ENCODE data around the gene CBX2. TPM values are rescaled to one million over a fixed set of nuclear protein-coding genes. Genes with fewer than 3 reads are reported as not detected.

Gene CBX2
- total RNA-seq, 4 donors from 2014 or later, result 0.81 to 2.5 (median 2.0) TPM

DNA sequence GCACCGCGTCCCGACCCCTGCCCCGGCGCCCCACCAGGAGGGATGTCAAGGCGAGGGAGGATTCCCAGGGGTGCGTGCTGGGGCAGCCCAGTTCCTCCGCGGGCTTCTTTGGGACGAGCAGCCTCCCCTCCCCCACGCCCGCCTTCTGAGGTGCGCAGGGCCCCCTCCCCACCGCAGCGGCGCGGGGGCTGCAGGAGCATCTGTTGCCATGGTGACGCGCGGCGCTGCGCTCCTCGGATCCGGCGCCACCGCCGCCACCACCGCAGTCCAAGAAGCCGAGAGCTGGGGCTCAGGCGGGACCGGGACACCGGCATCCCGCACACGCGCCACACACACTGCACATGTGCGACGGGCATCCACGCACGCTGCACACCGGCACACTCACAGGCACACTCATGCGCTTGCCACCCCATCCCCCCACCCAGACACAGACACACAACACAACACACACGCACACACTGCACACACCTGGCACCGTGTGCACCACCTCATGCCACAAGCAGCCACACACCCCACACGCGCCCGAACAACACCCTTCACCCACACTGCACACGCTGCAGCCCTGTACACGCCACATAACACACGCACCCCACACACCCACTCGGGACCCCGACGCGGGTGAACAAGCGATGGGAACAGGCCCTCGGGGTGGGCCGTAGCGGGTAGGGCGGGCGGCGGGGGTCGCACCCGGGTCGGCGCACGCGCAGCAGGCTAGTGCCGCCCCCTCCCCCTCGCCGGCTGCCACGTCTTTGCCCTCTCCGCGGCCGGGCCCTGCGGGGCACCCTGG, 30.2 kb upstream of the CBX2 start:
- Histone ChIP-seq H3K4me3 (no peak overlapping the region), H3K27ac (no peak overlapping the region), H3K27me3 (peaks cover 90% of the 10 kb centered on the region), H3K9me3 (no peaks in the 10 kb centered on the region), H3K36me3 (no peaks in the 10 kb centered on the region), H3K4me1 (peaks cover 0 to 17% (median 3%) of the 10 kb centered on the region in 3 donors)
- TF ChIP-seq EP300 (IDR thresholded peaks at IDR 0.05), result no peak
- no peak for TF ChIP-seq POLR2A (IDR thresholded peaks at IDR 0.05)
- TF ChIP-seq POLR2AphosphoS5 (IDR thresholded peaks at IDR 0.05), result no peak
- TF ChIP-seq, protein P1, sequence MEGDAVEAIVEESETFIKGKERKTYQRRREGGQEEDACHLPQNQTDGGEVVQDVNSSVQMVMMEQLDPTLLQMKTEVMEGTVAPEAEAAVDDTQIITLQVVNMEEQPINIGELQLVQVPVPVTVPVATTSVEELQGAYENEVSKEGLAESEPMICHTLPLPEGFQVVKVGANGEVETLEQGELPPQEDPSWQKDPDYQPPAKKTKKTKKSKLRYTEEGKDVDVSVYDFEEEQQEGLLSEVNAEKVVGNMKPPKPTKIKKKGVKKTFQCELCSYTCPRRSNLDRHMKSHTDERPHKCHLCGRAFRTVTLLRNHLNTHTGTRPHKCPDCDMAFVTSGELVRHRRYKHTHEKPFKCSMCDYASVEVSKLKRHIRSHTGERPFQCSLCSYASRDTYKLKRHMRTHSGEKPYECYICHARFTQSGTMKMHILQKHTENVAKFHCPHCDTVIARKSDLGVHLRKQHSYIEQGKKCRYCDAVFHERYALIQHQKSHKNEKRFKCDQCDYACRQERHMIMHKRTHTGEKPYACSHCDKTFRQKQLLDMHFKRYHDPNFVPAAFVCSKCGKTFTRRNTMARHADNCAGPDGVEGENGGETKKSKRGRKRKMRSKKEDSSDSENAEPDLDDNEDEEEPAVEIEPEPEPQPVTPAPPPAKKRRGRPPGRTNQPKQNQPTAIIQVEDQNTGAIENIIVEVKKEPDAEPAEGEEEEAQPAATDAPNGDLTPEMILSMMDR (IDR thresholded peaks at IDR 0.05), result no peak
- no peak for ATAC-seq
- no CpG with 5 or more reads among the region's 74 CpGs for WGBS, 2 donors (ENCODE audit: low coverage in 1 of 2)

DNA sequence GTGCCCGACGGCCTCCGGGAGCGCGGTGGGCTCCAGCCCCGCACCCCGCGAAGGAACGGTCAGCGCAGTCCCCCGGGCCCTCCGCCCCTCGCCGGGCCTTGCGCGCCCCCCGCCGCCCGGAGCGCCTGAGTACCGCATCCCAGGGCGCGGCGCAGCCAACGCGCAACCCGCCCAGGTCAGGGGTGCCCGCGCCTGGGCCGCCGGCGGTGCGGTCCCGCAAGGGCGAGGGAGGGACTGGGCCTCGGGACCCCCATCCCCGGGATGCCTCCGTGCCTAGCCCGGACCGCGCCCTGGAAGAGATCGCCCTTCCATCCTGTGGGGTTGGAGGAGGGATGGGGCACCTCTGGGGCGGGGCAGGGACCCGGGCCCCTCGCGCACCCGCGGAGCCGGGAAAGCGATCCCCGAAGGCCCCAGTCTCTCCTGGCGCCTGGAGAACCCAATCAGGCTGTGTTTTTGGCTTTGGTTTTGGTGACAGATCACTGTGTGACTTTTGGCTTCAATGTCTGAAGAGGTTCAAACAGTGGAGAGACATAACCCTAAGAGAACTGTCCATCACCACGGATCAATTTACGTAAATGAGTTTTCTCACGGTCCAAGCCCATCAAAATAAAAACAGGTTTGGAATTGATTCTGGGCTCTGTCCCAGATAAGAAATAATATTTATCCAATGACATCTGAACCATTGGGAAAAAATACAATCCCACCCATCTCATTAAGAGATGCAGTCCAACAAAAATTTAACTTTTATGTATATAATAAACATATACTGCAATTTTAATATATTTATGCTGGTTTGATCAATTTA, 29.5 kb upstream of the CBX2 start:
- no peaks in the 10 kb centered on the region for H3K9me3 ChIP-seq
- TF ChIP-seq, protein P1 (IDR thresholded peaks at IDR 0.05), result no peak
- no peak for TF ChIP-seq EP300 (IDR thresholded peaks at IDR 0.05)
- no peak for TF ChIP-seq POLR2A (IDR thresholded peaks at IDR 0.05)
- TF ChIP-seq POLR2AphosphoS5 (IDR thresholded peaks at IDR 0.05), result no peak
- H3K4me3 ChIP-seq, result no peak overlapping the region
- H3K27ac ChIP-seq, result no peak overlapping the region
- no peak for ATAC-seq
- no peaks in the 10 kb centered on the region for H3K36me3 ChIP-seq
- whole genome bisulfite sequencing, 2 donors (ENCODE audit: low coverage in 1 of 2), result 0 to 15% methylated on average over 1 to 2 of the region's 55 CpGs
- H3K27me3 ChIP-seq, result peaks cover 90% of the 10 kb centered on the region
- H3K4me1 ChIP-seq, result peaks cover 0 to 17% (median 3%) of the 10 kb centered on the region in 3 donors

DNA sequence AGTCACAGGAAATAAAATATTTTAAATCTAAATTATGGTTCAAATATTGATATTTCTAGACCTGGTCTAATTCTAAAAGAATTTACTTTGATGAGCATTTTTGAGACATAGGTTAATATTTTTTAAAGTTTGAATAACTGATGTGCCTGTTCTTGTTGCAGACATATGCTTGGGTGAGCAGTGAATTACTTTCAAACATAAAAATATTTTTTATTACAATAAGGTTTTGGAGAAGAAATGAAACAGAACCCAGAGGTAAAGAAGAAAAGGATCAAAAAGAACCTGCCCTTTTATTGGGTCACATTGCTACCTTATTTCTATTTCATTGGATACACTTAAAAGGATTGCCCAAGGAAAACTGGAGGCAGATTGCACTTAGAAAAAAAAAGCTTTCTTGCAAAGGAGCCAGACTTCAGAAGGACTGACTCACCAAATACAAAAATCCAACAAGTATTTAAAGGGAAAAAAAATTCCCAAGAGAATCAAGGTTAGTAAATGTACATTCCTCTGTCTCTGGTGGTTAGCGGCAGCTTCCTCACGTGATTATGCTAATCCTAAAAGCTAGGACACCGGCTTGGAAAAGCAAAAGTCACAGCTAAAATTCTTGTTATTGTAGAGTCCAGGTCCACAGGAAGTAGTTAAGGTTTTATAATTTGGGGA, 28.7 kb upstream of the CBX2 start:
- Histone ChIP-seq H3K27me3 (peaks cover 92% of the 10 kb centered on the region), H3K9me3 (no peaks in the 10 kb centered on the region), H3K27ac (no peak overlapping the region), H3K4me1 (peaks cover 0 to 17% (median 3%) of the 10 kb centered on the region in 3 donors), H3K4me3 (no peak overlapping the region), H3K36me3 (no peaks in the 10 kb centered on the region)
- WGBS, 2 donors (ENCODE audit: low coverage in 1 of 2), result 59 to 67% methylated on average over 3 of the region's 3 CpGs
- no peak for ATAC-seq
- TF ChIP-seq, protein P1 (IDR thresholded peaks at IDR 0.05), result no peak
- no peak for TF ChIP-seq POLR2AphosphoS5 (IDR thresholded peaks at IDR 0.05)
- no peak for TF ChIP-seq POLR2A (IDR thresholded peaks at IDR 0.05)
- no peak for TF ChIP-seq EP300 (IDR thresholded peaks at IDR 0.05)

DNA sequence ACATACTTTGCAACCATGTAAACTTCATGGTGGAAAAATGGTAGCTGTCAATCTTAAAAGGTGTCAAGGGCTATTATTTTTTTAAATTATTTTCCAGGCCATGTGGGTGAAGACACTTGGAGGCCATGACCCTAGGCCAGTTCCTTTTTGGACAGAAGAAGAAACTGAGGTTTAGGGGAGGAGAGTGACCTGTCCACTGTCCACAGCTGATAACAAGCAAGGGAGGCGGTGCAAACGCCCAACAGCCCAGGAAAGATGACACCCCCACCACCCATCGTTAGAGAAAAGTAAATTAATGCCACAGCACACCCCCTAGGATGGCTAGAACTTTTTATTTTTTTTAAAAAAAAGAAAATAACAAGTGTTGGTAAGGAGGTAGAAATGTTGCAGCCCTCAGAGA, 28.0 kb upstream of the CBX2 start:
- whole genome bisulfite sequencing, 2 donors (ENCODE audit: low coverage in 1 of 2), result 40 to 72% methylated on average over 2 to 3 of the region's 3 CpGs
- no peak for ATAC-seq
- peaks cover 98% of the 10 kb centered on the region for H3K27me3 ChIP-seq

More for the DNA sequence above, 28.0 kb upstream of the CBX2 start:
- Histone ChIP-seq H3K4me1 (peaks cover 0 to 17% (median 3%) of the 10 kb centered on the region in 3 donors), H3K27ac (no peak overlapping the region), H3K4me3 (no peak overlapping the region), H3K36me3 (no peaks in the 10 kb centered on the region), H3K9me3 (no peaks in the 10 kb centered on the region)
- no peak for TF ChIP-seq POLR2AphosphoS5 (IDR thresholded peaks at IDR 0.05)
- TF ChIP-seq EP300 (IDR thresholded peaks at IDR 0.05), result no peak
- TF ChIP-seq, protein P1 (IDR thresholded peaks at IDR 0.05), result no peak
- no peak for TF ChIP-seq POLR2A (IDR thresholded peaks at IDR 0.05)
